Measurements from ENCODE around the gene KRTDAP.
"Not testable (repeated sequence)": the region's sequence is repeated elsewhere in the genome, so short reads cannot be mapped to it uniquely, and the experiment has no call there.

The KRTDAP gene

GRCh38 chr19:35476149-35476548, 14.1 kb downstream of the KRTDAP start:
- H3K4me3 Mint-ChIP-seq, result no peak overlapping the region
- no peak for DNase-seq

DNA sequence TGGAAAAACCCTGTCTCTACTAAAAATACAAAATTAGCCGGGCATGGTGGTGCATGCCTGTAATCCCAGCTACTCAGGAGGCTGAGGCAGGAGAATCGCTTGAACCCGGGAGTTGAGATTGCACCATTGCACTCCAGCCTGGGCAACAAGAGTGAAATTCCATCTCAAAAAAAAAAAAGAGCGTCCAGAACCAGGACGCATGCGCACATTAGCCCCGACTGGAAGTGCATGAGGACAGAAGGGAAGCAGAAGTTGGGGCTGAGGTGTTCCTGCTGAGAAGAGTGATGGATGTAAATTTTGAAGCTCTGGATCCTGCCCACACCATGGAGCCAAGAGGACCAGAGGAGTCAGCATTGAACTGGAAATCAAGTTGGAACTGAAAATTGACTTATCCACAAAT, 15.7 kb downstream of the KRTDAP start:
- not testable (repeated sequence) for H3K9me3 Mint-ChIP-seq, H3K27me3 Mint-ChIP-seq, H3K27ac Mint-ChIP-seq

More at GRCh38 chr19:35476149-35476548, 14.1 kb downstream of the KRTDAP start:
- no peak for ATAC-seq
- H3K4me1 Mint-ChIP-seq, result no peaks in the 10 kb centered on the region
- H3K9me3 Mint-ChIP-seq, result no peaks in the 10 kb centered on the region
- no peak overlapping the region for H3K27ac Mint-ChIP-seq
- H3K27me3 Mint-ChIP-seq, result no peaks in the 10 kb centered on the region

GRCh38 chr19:35474104-35474503, 16.2 kb downstream of the KRTDAP start:
- Mint-ChIP-seq H3K27ac (no peak overlapping the region), H3K4me3 (no peak overlapping the region), H3K4me1 (no peaks in the 10 kb centered on the region), H3K9me3 (no peaks in the 10 kb centered on the region), H3K27me3 (no peaks in the 10 kb centered on the region)
- DNase-seq, result no peak
- no peak for ATAC-seq

More for the DNA sequence above, 15.7 kb downstream of the KRTDAP start:
- DNase-seq, H3K4me1 Mint-ChIP-seq, ATAC-seq, H3K4me3 Mint-ChIP-seq: not testable (repeated sequence)

- Mint-ChIP-seq H3K4me3 (no peak overlapping the region), H3K27me3 (no peaks in the 10 kb centered on the region), H3K4me1 (no peaks in the 10 kb centered on the region), H3K27ac (no peak overlapping the region), H3K9me3 (no peaks in the 10 kb centered on the region)
- ATAC-seq (no peak), DNase-seq (no peak)
Observed at GRCh38 chr19:35471946-35472345, 18.3 kb downstream of the KRTDAP start.

DNA sequence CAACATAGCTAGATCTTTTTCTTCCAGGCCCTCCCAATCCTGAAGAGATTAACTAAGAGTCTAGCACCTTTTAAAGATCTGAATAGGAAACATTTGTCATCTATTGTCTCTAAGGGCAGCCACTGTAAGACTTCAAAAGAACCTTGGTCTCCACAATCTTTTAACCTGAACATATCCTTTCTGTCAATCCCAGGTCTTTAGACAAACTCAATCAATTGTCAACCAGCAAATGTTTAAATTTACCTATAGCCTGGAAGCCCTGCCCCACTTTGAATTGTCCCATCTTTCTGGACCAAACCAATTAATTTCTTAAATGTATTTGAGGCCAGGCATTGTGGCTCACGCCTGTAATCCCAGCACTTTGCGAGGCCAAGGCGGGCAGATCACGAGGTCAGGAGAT, 19.2 kb downstream of the KRTDAP start:
- H3K4me3 Mint-ChIP-seq, DNase-seq, H3K9me3 Mint-ChIP-seq, ATAC-seq, H3K27me3 Mint-ChIP-seq, H3K27ac Mint-ChIP-seq, H3K4me1 Mint-ChIP-seq: not testable (repeated sequence)

DNA sequence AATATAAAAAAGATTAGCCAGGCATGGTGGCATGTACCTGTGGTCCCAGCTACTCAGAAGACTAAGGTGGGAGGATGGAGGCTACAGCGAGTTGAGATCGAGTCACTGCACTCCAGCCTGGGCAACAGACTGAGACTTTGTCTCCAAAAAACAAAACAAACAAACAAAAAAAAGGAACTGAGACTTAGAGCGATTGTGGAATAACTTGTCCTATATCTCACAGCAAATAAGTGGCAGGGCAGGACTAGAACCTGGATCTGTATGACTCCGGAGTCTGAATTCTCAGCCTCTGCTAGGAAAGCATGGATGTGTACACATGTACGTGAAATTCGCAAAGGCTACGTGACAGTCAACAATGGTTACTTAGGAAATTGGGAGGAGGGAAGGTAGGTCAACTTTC, 20.1 kb downstream of the KRTDAP start:
- H3K27ac Mint-ChIP-seq, result peak overlapping the region; percentile 59 to 73
- H3K27me3 Mint-ChIP-seq, result no peaks in the 10 kb centered on the region
- ATAC-seq (no peak), DNase-seq (no peak)
- H3K4me1 Mint-ChIP-seq, result no peaks in the 10 kb centered on the region
- H3K4me3 Mint-ChIP-seq, result no peak overlapping the region
- H3K9me3 Mint-ChIP-seq, result no peaks in the 10 kb centered on the region

- no peak overlapping the region for H3K4me3 Mint-ChIP-seq
- no peak overlapping the region for H3K27ac Mint-ChIP-seq
- H3K9me3 Mint-ChIP-seq, result no peaks in the 10 kb centered on the region
- ATAC-seq (peak; percentile 100), DNase-seq (peak; percentile 50 to 71)
- peaks cover under 1% of the 10 kb centered on the region for H3K4me1 Mint-ChIP-seq
- H3K27me3 Mint-ChIP-seq, result no peaks in the 10 kb centered on the region
Observed at GRCh38 chr19:35468637-35469036, 21.6 kb downstream of the KRTDAP start.

GRCh38 chr19:35466259-35466658, 24.0 kb downstream of the KRTDAP start:
- no peaks in the 10 kb centered on the region for H3K27me3 Mint-ChIP-seq
- ATAC-seq (no peak), DNase-seq (no peak)
- no peak overlapping the region for H3K27ac Mint-ChIP-seq
- H3K4me3 Mint-ChIP-seq, result no peak overlapping the region
- H3K9me3 Mint-ChIP-seq, result no peaks in the 10 kb centered on the region
- H3K4me1 Mint-ChIP-seq, result peaks cover 18% of the 10 kb centered on the region

DNA sequence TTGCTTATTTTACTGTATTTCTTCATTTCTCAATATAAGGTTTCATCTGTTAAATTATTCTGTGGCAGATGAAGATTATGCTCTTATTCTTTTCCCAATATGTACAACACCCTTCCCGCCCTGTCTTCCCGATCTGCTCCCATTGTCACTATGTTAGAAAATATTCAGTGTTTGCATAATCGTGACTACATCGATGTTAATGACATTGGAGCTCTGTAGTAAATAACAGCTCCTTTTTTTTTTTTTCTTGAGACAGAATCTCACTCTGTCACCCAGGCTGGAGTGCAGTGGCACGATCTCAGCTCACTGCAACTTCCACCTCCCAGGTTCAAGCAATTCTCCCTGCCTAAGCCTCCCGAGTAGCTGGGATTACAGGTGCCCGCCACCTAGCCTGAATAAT, 27.3 kb downstream of the KRTDAP start:
- Mint-ChIP-seq H3K27ac (peak overlapping the region; percentile 6 to 26), H3K4me3 (peak overlapping the region; percentile 32 to 59), H3K4me1 (peaks cover 25% of the 10 kb centered on the region)
- DNase-seq, ATAC-seq, H3K9me3 Mint-ChIP-seq, H3K27me3 Mint-ChIP-seq: not testable (repeated sequence)

DNA sequence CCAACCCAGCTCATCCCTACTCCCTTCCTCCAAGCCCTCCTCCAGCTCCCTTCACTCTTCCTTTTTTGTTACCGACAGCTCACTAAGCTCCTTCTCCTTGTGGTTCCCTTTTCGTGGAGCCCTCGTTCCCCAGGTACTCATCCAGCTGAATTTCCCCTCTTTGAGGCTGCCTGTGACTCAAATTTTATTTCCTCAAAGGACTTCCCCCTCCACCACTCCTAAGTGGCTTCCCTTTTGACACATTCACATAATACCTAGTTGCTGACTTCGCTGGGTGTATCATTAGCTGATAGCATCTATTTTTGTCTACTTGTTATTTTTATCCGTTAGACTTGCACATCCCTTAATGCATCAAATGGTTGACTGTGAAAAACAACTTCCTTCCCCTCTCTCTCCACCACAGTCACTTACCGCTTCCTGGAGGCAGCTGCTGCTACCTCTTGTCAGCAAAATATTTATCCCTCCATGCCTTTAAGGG, 27.7 kb downstream of the KRTDAP start:
- Mint-ChIP-seq H3K4me3 (peak overlapping the region; percentile 32 to 59), H3K27ac (peak overlapping the region; percentile 9 to 19), H3K27me3 (no peaks in the 10 kb centered on the region), H3K4me1 (peaks cover 26% of the 10 kb centered on the region), H3K9me3 (no peaks in the 10 kb centered on the region)
- ATAC-seq, result peak; percentile 96
- peak in 1 of 2 donors; percentile 43 for DNase-seq

DNA sequence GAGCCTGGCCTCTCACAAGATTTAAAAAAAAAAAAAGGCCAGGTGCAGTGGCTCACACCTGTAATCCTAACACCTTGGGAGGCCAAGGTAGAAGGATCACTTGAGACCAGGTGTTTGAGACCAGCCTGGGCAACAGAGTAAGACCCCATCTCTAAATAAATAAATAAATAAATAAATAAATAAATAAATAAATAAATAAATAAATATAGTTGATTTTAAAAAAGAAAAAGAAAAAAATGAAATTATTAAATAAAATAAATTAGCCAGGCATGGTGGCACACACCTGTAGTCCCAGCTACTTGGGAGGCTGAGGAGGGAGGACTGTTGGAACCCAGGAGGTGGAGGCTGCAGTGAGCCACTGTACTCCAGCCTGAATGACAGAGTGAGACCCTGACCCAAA, 28.5 kb downstream of the KRTDAP start:
- DNase-seq, H3K27ac Mint-ChIP-seq, H3K9me3 Mint-ChIP-seq, H3K27me3 Mint-ChIP-seq, ATAC-seq, H3K4me3 Mint-ChIP-seq: not testable (repeated sequence)
- peaks cover 33% of the 10 kb centered on the region for H3K4me1 Mint-ChIP-seq

DNA sequence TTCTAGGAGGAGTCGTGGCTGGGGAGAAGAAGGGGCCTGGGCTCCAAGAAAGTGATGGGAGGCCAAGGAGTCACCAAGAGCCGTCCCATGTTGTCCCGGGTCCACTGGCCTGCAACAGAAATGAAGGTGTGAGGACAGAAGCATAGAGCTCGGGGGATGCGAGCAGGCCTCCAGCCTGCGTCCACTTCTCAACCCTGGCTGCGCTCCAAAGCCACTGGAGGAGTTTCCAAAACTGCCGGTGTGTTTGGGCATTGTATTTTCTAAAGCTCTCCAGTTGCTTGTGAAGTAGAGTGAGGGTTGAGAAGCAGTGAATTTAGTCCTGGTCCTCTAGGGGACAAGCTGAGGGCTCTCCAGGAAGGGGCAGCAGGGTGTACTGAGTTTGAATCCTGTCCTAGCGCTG, 29.2 kb downstream of the KRTDAP start:
- H3K4me3 Mint-ChIP-seq, result no peak overlapping the region
- no peaks in the 10 kb centered on the region for H3K27me3 Mint-ChIP-seq
- H3K4me1 Mint-ChIP-seq, result peaks cover 34% of the 10 kb centered on the region
- H3K27ac Mint-ChIP-seq, result no peak overlapping the region
- no peaks in the 10 kb centered on the region for H3K9me3 Mint-ChIP-seq
- DNase-seq (no peak), ATAC-seq (no peak)

GRCh38 chr19:35460608-35461007, 29.7 kb downstream of the KRTDAP start:
- DNase-seq, result no peak
- no peak for ATAC-seq
- Mint-ChIP-seq H3K4me3 (no peak overlapping the region), H3K27me3 (no peaks in the 10 kb centered on the region), H3K27ac (peak overlapping the region in 1 of 2 donors; percentile 1), H3K9me3 (no peaks in the 10 kb centered on the region), H3K4me1 (peaks cover 34% of the 10 kb centered on the region)

GRCh38 chr19:35459414-35460082, 30.7 kb downstream of the KRTDAP start:
- Mint-ChIP-seq H3K9me3 (no peaks in the 10 kb centered on the region), H3K27me3 (no peaks in the 10 kb centered on the region), H3K4me3 (no peak overlapping the region), H3K27ac (no peak overlapping the region), H3K4me1 (peaks cover 34% of the 10 kb centered on the region)
- ATAC-seq, result no peak
- no peak for DNase-seq

GRCh38 chr19:35458731-35459391, 31.4 kb downstream of the KRTDAP start:
- Mint-ChIP-seq H3K27ac (no peak overlapping the region), H3K4me1 (peaks cover 34% of the 10 kb centered on the region), H3K4me3 (no peak overlapping the region), H3K27me3 (no peaks in the 10 kb centered on the region), H3K9me3 (no peaks in the 10 kb centered on the region)
- no peak for ATAC-seq
- DNase-seq, result no peak

DNA sequence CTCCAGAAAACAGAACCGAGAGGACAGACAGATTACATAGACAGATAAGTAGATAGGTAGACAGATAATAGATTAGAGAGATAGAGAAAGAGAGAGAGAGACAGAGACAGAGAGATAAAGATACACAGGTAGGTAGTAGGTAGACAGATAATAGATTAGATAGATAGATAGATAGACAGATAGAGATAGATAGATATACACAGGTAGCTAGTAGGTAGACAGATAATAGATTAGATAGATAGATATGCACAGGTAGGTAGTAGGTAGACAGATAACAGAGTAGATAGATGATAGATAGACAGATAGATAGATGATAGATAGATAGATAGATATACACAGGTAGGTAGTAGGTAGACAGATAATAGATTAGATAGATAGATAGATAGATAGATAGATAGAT, 32.1 kb downstream of the KRTDAP start:
- Mint-ChIP-seq H3K4me1 (peaks cover 30% of the 10 kb centered on the region), H3K9me3 (no peaks in the 10 kb centered on the region), H3K4me3 (no peak overlapping the region), H3K27ac (peak overlapping the region in 1 of 2 donors; percentile 70), H3K27me3 (no peaks in the 10 kb centered on the region)
- DNase-seq (no peak), ATAC-seq (no peak)

Data from stimulated activated naive CD8-positive, alpha-beta T cell treated with anti-CD3 and anti-CD28 coated beads, Interleukin-15, amount 100 ng/mL, for 72 hours (primary cell).